GM23338 (cell line): ENCODE measurements around the gene COPS7B.

ENCODE experiments used
- CREB1 ChIP-seq: fragments of 250-450 bp; sonication (Bioruptor Pico); IDR thresholded peaks from 2 replicates; pipeline ENCODE4 v1.5.0; 2020; ENCODE audit warnings: low read depth, mild to moderate bottlenecking, moderate library complexity
- CTCF ChIP-seq, 2 experiments: fragments of 200-600 bp in 1 of 2; sonication (generic) in 1 of 2; conservative IDR thresholded peaks; 2 replicates each; pipeline versions ENCODE4 v1.5.1 to v1.6.1; 2016 to 2017; ENCODE audit warnings: antibody characterized with exemption in 2 of 2, low read depth in 2 of 2, mild to moderate bottlenecking in 2 of 2, moderate library complexity in 1 of 2
- EZH2 ChIP-seq: fragments of 200-600 bp; sonication (generic); IDR thresholded peaks from one replicate; pipeline ENCODE4 v1.8.0; 2017; ENCODE audit warnings: antibody characterized with exemption, mild to moderate bottlenecking, low read depth; ENCODE audit not compliant: unreplicated experiment
- EZH2phosphoT487 ChIP-seq: fragments of 200-600 bp; sonication (generic); IDR thresholded peaks from one replicate; pipeline ENCODE4 v1.8.1; 2018; ENCODE audit warnings: antibody characterized with exemption; ENCODE audit not compliant: unreplicated experiment
- NANOG ChIP-seq: IDR thresholded peaks from 2 replicates; pipeline ENCODE4 v1.6.1; 2016; ENCODE audit warnings: antibody characterized with exemption, borderline replicate concordance
- POLR2AphosphoS5 ChIP-seq: IDR thresholded peaks from 2 replicates; pipeline ENCODE4 v1.6.1; 2016; ENCODE audit warnings: antibody characterized with exemption, low read depth
- REST ChIP-seq: IDR thresholded peaks from one replicate; pipeline ENCODE4 v1.6.1; 2018; ENCODE audit warnings: antibody characterized with exemption; ENCODE audit not compliant: unreplicated experiment

GRCh38 chr2:231752061-231752460, 34.2 kb upstream of the COPS7B start:
- TF ChIP-seq EZH2: no peak
- no peak for TF ChIP-seq CTCF (conservative IDR thresholded peaks at IDR 0.05; ENCODE audit: low read depth in 2 of 2)
- TF ChIP-seq NANOG: no peak
- no peak for TF ChIP-seq POLR2AphosphoS5
- TF ChIP-seq CREB1 (CRISPR knock-in tag): no peak
- TF ChIP-seq REST: no peak
- TF ChIP-seq EZH2phosphoT487: no peak
